HG03521 (cell line): Measurements from ENCODE around the gene FHOD3.
"Not testable (repeated sequence)": the region's sequence is repeated elsewhere in the genome, so short reads cannot be mapped to it uniquely, and the experiment has no call there.

Experiments used
- ATAC-seq: cut with Tn5 transposase; IDR thresholded peaks from one replicate; pipeline ENCODE4 v1.9.1; 2021; ENCODE audit warnings: mild to moderate bottlenecking, moderate library complexity; ENCODE audit not compliant: unreplicated experiment

The FHOD3 gene

DNA sequence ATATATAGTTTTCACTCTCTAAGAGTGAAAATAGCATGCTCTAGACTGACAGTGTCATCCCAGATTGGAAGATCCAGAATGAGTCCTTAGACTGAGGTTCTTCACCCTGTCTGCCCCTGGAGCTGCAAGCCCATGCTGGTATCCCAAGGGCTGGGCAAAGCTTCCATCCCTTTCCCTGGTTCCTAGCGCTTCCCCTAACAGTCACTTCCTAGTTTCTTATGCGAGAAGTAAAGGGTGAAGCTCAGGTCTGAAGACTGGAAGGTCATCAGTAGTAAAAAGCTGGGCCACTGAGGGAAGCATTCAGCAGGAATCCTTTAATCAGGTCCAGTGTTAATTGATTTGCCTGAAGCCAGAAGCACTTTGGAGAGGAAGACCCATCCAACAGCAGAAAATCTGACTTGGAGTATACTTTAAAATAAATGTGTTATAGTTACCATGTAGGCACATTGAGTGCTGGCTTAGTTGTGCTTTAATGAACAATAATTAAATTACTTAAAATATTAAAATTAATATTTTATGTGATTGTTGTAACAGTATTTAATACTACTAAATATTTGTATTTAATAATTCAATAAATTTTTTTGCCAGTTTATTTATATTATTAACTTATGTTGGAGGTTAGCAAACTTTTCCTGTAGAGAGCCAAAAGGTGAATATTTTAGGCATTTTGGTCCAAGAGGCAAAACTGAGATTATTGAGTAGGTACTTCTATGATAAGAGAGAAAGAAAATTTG lies 237.9 kb downstream of the FHOD3 start:
- no peak for ATAC-seq

DNA sequence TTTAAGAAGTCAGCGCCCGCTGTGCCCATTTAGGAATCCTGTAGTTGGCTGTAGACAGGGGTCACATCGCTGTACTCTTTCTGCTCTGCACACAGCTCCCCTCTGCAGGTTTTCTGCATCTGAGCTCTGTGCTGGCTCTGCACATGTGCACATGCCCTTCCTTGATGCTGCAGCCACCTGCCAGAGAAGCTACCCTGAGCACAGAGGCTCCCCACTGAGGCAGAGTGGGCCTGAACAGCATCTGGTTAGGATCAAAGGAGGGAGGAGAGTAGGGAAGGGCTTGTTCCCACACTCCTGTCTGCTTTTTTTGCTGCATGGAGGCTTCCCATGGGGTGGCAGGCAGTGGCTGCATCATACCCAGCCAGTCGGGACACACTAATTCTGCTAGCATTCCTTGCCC lies 238.9 kb downstream of the FHOD3 start:
- ATAC-seq = no peak

DNA sequence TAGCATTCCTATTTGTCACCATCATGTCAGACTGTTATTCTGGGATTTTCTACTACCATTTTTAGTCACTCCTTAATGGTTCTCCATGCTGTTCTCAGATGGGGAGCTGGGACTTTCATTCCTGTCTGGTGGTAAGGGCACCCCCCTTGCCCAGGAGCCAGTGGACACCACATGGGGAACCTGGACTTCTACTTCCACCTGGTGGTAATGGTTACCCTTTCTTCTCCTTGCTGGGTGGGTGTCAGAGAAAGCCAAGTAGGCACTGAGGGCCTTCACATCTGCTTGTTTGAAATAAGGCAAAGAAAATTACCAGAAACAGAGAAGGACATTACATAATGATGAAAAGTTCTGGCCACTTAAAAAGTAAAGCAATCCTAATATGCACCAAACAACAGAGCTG lies 239.8 kb downstream of the FHOD3 start:
- no peak for ATAC-seq

DNA sequence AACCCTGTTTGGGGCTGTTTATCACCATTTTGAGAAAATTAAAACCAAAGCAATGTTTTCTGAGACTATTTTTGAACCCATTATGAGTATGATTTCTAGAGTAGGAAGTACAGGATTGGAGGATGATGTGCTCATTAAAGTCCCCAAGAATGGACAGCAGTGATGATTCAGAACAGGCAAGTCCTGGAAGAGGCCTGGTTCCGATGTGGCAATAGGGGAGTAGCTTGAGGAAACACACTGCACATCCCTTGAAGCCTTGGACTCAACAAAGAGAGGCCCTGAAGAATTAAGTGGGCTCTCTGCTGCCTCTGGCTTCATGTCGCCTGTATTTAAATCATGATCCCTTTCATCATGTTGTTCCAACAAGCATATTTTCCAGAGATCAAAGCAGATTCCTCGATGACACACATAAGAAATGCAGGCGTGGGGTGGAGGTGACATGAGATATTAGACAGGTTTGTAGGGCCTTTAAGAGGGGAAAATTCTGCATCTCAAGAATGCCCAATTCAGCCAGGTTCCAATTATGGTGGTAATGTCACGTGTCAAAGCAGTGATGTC lies 242.2 kb downstream of the FHOD3 start:
- ATAC-seq = no peak

DNA sequence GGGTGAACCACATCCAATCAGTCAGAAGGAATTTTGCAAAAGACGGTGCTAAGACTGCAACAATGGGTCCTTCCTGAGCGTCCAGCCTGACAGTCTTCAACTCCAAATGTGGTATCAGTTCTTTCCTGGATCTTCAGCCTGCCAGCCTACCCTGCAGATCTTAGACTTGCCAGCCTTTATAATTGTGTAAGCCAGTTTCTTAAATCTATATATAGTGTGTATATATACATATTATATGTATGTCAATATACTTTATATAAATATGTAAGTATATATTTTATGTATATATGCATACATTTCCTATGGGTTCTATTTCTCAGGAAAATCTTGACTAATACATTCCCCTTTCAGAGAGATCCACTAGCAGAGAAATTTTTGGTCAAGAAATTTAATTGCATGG lies 245.5 kb downstream of the FHOD3 start:
- ATAC-seq = no peak

DNA sequence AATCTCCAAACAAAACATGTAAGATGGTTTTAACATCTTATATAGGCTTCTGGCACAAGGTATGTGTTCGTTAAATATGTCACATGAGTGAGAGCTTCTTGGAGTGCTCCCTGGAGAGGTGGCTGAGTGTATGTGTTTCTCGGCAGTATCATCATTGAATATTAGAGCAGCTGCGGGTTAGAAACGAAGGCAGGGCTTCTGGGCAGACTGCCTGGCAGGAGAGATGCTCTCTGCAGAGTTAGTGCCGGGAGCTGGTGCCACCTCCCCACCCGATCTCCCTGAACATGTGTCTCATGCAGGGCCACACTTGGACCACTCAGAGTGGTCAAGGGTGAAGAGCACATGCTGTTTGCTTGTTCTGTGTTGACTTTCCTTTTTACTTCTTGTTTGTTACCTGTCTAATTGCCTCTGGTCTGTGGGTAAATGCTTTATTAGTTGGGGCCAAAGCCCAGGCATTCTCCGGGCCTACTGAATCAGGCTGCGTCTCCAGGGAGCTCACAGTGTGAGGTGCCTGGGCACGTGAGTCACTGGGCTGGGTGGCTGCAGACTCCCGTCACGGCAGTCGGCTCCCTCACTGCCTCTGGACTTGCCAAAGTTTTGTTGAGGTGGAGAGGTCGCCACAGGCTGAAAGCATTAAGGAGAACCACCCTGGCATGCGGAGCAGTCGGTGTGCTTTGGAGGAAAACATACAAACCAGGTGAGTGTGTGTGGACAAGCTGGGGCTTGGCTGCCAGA lies 246.6 kb downstream of the FHOD3 start:
- ATAC-seq = no peak

DNA sequence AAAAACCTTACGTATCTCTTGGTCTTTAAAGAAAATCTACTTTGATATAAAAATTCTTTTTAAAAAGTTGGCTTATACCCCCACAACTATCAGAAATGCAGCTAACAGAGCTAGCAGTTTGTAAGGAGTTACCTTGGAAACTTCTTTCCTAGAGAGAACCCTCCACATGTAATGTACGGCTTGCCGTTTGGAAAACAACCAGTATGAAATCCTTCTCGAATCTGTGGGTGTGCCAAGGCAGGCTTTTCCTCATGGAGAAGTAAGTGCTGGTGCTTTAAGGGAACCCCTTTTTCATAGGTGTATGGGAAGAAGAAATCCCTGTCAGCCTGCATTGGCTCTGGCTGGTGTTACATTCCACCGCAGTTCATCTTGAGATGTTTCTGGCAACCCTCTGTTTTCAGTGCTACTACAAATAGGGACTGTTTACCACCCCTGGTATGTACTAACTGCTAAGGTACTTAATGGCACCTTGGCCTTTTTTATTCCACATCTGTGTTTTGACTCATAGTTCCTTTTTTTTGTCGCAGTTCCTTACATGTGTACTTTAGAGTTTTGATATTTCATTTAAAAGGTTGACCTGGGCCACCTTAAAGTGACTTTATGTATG lies 248.4 kb downstream of the FHOD3 start:
- ATAC-seq = no peak

DNA sequence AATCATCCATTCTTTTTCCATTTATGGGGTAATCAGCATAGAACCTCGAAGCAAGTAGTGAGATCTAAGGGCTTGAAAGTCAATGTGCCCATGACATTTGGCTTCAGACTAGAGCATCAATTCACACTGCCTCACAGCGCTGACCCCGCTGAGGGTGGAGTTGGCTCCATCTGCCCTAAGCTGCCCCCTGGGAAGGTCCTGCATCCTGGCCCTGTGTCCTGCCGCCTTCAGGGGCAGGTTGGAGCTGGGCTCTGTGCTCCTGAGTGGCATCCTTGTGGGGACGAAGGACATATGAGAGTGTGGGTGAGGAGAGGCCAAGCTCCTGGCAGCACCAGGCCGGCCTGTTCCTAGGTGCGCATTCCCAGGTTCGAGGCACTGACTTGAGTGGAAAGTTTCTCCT lies 249.4 kb downstream of the FHOD3 start:
- ATAC-seq = no peak

DNA sequence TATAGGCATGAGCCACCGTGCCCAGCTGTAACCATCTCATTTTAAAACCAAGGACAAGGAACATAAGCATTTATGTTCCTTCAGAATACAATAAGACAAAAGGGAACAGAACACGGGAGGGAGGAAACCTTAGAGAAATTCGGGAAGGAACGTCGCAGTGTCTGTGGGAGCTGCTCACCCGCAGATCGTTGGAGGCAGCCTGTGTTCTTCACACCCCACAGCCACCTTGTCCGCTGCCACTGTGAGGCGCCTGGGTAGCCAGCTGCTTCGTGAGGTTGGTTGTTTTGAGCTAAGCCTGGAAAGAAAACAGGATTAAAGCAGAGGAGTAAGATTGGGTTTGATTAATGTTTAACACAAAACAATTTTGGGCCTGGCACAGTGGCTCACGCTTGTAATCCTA lies 250.0 kb downstream of the FHOD3 start:
- no peak for ATAC-seq

DNA sequence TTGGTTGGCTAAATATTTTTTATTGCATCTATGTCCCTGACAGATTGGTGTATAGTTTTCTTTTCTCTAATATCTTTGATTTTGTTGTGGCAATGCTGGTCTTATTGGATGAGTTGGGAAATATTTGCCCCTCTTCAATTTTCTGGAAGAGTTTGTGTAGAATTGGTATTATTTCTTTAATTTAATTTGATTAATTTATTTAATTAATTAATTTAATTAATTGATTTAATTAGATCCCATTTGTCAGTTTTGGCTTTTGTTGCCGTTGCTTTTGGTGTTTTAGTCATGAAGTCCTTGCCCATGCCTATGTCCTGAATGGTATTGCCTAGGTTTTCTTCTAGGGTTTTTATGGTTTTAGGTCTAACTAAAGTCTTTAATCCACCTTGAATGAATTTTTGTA lies 253.8 kb downstream of the FHOD3 start:
- not testable (repeated sequence) for ATAC-seq

DNA sequence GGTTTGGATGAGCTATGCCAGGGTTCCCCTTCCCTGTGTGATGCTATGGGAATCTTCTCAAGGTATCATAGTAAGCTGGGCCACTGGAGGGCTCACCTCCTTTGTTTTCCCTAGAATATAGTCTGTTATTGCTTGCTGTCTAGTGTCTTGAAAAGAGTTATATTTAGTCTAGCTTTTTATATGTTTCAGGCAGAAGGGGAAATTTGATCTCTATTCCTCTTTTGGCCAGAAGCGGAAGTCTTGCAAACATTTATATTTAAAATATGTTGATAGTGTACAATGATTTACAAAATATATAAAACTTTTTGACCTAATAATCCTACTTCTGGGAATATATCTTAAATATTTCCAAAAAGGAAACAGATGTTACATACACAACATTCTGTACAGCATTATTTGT lies 260.7 kb downstream of the FHOD3 start:
- no peak for ATAC-seq

DNA sequence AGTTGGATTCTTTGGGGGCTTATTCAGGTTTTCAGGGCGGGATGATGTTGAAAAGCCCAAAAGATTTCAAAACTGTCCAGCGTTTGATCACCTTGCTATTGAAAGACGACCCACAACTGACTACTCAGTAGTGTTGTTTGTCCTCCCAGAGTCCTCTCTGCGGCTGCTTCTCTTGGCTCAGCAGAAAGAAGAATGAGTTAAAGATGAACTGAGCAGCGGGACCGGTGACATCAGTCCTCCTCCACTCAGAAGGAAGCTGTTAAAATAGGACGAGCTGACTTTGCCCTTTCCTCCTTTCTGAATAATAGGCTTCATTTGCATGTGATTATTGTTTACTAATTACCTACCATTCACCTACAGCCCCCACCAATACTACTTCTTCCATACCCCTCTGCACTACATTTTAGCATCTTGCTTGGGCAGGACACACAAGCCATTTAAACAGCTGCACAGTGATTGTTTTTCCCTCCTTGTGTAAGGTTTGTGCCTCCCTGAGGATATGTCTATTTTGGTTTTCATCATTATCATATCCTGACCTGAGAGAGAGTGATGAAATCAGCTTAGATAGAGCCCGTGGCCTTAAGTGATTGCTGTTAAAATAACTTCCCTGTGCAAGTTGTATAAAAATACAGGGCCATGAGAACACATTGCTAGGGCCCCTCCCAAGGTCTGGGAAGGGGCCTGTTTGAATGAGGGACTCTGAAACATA lies 261.8 kb downstream of the FHOD3 start:
- ATAC-seq = no peak

DNA sequence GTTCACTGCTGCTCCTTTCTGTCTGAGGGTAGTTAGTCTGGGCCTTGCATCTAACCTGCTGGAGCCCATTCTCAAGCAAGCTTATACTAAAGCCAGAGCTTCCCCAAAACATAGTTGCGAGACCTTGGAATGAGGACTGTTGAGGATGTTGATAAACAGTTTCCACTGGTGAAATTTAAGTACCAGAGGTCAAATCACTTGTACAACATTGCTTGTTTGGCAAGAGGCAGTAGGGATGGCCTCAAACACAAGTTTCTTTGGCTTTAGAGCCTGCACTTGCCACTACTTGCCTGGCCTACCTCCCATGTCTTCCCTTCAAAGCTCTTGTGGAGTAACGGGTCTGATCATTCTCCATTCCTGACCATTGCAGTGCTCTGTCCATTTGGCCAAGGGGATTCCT lies 262.7 kb downstream of the FHOD3 start:
- ATAC-seq = no peak

DNA sequence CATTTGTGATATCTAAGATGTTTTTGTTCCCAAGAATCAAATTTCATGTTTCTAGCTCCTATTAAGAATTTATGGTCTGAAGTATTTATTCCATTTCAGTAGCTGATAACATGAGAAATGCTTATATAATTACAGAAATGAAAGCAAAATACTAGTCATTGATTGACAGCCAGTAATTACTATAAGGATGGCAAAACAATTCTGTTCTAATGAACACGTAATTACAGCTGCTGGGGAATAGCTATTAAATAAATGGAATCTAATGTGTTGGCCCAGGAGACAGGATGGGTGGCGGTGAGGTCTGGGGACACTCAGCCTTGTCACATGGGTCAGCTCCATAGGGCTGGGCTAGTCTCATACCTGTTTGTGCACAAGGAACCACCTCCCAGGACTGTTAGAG lies 263.5 kb downstream of the FHOD3 start:
- ATAC-seq = no peak

DNA sequence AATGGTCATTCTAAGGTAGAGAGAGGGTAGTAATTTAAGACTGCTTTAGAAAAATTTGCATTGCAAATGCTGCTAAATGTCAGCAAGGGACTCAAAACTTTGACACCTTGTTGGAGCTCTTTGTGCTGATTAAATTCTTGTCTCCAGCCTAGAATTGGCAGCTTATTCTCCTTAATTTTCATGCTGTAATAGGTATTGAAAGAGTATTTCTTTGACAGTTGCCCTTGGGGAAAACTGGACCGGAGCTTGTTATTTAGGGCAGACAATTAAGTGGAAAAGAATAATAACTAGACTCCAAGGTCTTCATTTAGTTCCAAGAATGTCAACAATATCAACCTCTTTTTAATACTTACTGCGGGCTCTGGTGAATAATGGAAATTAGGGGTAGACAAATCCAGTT lies 267.3 kb downstream of the FHOD3 start:
- no peak for ATAC-seq

DNA sequence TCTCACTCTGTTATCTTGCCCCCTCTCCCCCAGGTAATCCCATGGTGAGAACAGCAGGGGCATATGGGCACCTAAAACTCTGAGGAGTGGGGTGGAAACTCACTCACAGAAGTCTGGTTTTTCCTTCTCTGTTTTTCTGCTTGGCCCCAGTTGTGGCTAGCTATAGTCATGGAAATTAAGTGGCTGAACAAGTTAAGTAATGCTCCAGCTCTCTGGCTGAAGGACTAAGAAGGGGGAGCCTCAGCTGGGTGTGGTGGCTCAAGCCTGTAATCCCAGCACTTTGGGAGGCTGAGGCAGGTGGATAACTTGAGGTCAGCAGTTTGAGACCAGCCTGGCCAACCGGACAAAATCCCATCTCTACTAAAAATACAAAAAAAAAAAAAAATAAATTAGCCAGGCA lies 270.3 kb downstream of the FHOD3 start:
- ATAC-seq = no peak

DNA sequence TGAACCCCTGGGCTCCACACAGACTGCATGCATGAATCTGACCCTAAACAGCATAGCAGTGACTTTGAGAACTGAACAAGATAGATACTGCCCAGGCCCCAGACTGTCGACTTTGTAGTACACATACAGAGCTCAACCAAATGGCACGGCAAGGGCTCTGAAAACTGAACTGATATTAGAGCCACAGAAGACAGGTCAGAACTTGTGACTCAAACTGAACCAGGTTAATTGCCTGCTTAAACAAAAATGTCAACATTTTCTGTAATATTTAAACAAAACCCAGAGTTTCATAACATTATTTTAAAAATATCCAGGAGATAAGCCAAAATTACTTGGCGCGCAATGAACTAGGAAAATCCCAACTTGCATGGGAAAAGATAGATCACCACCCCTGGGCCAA lies 271.0 kb downstream of the FHOD3 start:
- ATAC-seq = no peak

DNA sequence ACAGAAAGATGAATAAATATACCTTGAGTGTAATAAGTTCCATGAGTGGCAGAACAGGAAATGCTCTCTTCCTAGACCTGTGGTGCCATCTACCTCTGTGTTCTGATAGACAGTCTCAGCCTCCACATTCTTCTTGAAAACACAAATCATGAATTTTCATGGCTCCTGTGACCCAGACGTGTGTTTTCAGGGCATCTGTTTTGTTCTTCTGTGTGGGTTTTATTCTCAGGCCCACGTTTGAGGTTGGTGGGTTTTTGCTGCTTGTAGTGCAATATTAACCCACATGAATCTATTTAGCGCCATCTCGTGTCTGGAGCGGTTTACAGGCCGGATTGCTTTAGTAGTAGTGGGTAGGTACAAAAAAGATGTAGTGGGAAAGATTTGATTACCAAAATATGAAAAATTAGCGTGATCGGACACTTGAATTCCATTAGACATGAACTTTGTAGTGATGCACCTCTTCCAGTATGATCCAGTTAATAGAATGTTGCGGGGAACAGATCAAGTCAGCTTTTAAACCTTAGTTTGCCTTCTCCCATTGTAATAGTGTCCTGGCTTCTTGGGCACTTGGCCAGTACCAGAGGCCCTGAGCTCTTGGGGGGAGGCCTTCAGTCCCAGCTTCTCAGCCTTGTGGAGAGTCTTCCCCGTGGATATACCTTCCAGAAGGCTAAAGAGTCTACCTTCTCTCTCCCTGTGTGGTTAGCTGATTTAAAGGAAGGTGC lies 274.8 kb downstream of the FHOD3 start:
- no peak for ATAC-seq

DNA sequence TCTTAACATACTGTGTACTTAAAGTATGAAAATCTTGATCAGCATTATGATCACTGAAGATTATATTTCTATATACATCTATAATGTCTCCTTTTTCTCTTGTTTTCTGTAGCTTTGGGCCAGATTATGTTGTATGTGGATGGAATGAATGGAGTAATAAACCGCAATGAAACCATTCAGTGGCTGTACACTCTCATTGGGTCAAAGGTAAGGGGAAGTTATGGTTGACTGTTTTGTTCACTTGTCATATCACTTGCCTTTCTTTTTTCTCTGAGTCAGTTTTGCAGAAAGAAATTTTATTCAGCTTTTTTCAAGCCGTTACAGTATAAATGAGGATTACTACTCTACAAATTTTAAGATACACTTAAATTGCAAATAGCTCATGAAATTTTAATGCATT lies 278.8 kb downstream of the FHOD3 start:
- no peak for ATAC-seq

DNA sequence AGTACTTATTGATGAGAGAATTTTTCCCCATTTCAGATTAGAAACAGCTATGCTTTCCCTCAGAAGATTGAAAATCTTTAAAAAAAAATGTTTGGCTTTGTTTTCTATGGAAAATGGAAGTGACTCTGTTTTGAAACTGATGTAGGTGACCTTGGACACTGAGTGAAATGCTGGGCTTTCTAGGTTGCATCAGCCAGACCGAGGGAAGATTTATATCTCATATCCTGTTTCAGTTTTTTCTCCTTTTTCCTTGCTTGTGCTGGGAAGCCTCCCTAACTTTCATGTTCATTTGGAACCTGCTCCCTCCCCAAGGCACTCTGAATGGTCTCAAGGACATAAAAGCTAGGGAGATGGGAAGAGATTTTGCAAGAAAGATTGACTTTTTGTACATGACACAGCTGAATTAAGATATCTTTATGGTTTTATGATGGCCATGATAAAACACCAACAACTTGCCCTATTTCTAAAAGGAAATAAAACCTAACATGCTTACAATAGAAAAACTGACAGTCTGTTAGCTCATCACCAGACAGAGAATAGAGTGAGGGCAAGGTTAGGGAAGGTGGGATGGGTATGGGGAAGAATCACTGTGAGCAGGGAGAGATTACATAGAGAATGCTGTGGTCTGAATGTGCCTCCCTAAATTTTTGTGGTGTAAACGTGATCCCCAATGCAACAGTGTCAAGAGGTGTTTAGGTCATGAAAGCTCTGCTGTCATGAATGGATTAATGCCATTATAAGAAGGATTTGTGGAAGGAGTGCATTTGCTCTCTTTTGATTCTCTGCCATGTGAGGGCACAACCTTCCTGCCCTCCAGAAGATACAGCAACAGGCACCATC lies 281.6 kb downstream of the FHOD3 start:
- ATAC-seq = no peak
